A172 (cell line): ENCODE measurements around the gene TRPV6. TPM values are rescaled to one million over a fixed set of nuclear protein-coding genes. Genes with fewer than 3 reads are reported as not detected.
A peak's percentile ranks its signal among the peaks of the same experiment; 100 is the strongest.

Source experiments
- DNase-seq: peaks from one replicate; pipeline ENCODE4 v3.0.0-alpha.2; 2015; ENCODE audit warnings: low spot score
- total RNA-seq: library from RNA; depleted of rRNA; stranded (reverse); fragments of >200 nt; shearing (Covaris generic); gene quantifications from 2 replicates; pipeline ENCODE4 v1.2.3, GENCODE V29; 2014; rRNA removed

TRPV6 gene
- total RNA-seq, result not detected in 2 replicates

DNA sequence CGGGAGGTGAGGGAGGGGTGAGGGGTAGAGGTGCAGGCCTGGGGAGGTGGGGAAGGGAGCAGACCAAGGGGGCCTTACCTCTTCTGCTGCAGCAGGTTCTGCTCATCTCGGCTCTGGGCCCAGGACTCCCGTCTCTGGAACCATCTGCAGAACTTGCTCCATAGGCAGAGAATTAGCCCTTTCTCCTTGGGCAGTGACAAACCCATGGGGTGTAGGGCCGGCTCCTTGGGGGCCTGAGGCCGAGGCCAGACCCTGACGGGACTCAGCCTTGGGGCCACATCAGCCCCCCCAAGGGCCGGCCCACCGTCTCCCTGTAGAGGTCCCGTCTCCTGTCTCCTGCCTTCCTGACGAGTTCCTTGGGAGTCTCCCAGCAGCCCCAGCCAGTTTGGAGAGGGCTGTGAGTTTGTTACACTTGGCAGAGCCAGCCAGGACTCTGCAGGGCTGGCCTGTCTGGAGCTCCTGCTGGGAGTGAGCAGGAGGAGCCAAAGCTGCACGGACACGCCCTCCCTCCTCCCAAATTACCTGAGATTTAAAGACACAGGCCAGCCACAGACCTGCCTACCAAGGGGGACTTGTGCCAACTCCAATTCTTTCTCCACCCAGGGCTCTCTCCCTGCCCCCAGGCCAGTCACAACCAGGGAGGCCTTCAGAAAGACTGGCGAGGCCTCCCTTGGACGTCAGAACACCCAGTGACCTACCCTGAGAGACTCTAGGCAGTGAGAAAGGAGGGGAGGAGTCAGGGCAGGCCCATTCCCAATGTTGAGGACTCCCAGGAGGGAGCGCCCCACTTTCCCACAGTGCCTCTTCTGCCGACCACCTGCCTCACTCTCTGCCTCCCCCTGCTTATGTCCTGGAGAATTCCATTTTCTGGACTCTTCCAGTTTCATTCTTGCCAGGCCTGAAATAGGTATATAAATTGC is at the start of gene TRPV6:
Gene TRPV6, minus strand, starts transcription at position 435 of the 920 bp plus-strand sequence.
- DNase-seq, result no peak

DNA sequence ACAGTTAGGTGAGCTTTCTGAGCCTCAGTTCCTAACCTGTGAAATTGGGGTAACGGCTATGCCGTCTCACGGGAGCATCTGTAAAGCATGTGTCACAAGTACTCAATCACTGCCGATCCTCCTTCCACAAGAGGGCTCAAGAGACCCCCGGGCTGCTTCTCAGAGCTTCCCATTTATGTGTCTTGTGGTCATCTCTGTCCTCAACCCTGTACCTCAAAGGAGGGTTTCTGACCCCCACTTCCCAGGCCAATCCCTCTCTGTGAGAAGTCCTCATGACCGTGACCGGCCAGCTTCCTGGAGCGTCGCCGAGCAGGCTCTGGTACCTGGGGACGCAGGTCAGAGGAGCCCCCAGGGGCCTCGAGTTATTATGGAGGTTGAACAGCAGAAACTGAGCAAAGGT is 48.5 kb upstream of the TRPV6 start:
- DNase-seq, result no peak

DNA sequence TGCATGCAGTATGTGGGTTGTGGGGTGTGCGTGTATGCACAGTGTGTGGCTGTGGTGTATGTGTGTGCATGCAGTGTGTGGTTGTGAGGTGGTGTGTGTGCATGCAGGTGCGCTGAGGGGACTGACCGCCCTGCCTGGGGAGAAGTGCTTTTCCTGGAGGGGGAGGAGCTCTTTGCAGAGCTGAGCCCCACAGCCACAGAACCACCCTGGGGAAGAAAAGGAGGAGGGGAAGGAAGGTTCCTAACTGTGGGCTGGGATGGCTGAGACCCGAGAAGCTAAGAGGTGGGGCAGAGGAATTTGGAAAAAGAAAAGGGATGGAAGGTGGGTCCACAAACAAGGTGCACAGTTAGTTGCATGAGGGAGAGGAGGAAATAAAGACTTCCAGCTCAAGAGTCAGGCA is 48.1 kb upstream of the TRPV6 start, which contains the start of gene TRPV5:
Gene TRPV5, minus strand, starts transcription at position 123 of the 400 bp plus-strand sequence. CDS start 287 bp downstream, outside the sequence.
- no peak for DNase-seq

DNA sequence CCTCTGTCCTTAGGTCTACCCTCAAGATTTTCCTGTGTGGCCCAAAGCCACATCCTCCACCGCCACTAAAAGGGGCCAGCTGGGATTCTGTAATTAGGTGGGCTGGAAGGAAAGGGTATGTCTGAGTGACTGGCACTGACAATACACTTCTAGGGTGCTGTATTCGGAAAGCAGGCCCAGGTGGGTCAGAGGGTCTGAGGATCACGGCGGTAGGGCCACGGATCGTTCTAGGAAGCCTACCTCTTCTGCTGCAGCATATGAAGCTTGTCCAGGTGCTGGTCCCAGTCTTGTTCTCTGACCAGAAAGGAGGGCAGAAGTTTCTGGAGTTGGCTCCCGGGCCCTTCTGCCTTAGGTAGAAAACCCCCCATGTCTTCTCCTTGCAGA is 47.5 kb upstream of the TRPV6 start:
- DNase-seq, result no peak

DNA sequence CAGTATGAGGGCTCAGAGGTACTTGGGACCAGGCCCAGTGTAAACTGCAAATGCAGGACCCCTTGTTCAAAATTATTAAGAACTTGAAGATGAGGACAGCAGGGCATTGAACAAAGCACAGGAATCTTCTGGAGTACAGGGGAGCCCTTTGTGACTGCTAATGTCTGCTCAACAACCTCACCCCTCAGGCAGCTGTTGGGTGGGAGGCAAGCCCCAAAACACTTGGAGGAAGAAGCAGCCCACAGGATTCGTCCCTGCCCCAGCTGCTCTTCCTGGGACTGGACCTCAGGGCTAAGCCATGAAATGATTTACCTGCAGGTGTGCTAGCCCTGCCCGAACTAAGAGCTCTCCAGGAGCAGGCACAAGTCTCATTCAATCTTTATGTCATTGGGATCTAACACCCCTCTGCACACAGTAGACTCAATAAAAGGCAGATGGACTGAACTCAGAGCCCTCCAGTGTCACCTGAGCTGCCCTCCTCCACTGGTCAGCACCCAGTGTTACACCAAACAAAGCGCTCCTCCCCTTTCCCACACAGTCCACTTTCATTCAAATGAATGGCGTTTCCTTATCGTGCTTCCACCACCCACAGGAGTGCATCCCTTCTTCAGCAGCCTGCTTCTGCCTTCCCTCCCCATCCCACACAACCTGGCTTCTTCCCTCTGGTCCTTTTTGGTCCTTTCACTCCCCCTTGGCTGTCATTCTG is 47.0 kb upstream of the TRPV6 start:
- no peak for DNase-seq

DNA sequence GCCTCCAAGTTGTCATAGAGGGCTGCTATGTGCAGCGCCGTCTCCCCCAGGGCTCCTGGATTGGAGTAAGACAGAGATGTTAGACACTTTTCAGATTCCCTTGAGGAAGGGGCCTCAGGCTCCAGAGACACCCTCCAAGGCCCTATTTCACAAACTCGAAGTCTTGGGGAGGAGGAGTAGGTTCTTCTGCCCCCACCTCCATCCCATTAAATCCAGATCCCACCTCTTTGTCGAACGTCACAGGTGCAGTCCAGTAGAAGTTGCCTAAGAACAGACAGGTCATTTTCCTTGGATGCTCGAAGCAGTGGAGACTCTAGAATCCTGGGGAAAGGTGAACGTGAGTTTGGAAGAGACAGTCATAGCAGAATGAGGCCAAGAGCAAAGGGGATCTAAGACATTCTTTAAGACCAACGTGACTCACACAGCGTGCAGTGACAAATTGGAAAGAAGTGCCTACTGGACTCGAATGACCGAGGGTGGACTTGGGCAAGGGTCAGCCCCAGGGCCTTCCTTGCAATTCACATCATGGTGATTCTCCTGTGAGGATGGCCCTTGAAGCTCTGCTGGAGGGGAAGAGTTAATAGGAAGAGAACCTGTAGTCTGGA is 44.7 kb upstream of the TRPV6 start:
- DNase-seq, result no peak

DNA sequence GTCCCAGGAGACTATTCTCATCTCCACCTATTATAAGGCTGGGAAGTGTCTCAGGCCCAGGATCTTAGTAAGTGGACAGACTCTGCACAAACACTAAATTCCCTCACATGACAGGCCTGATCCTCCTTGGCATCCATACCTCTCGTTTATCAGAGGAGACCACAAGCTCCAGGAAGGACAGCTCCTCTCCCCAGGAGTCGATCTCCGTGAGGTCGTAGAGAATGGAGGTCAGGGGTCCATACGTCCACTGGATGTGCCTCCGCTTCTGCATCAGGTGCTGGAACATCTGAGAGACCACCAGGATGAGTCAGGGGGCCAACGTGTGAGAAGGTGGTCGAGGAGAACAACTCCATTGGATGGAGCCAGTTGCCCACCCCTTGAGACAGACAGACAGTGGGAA is 42.4 kb upstream of the TRPV6 start:
- DNase-seq, result no peak

DNA sequence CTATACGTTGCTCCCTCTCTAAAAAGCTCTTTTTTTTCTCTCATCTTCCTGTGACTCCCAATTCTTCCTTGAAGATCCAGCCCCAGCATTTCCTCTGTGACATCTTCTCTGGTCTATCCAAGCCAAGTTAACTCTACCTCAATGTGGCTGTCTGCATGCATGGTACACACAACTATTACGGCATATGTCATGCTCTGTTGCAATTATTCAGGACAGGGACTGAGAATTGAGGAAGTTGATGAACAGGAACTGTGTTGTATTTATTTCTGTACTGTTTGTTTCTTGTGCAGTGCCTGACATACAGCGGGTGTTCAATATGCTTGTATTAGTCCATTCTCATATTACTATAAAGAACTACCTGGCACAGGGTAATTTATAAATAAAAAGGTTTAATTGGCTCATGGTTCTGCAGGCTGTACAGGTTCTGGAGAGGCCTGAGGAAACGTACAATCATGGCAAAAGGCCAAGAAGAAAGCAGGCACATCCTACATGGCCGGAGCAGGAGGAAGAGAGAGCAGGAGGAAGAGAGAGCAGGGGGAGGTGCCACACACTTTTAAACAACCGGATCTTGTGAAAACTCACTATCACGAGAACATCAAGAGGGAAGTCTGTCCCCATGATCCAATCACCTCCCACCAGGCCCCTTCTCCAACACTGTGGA is 41.7 kb upstream of the TRPV6 start:
- no peak for DNase-seq

DNA sequence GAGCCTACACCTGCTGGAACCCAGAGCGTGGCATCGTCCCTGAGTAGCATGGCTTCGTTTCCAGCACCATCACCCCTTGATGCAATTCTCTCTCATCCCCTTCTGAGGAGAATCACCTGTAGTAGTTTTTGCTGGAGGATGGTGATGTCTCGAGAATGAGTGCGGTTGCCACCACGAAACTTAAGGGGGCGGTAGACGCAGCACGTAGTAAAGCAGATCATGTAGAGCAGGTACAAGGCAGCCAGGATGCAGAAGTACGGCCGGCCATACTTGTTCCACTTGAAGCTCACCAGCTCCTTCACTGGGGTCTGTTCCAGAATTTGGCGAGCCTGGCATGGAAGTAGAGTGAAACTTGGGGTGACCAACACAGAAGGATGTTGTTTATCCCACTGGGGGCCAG is 39.9 kb upstream of the TRPV6 start:
- no peak for DNase-seq

DNA sequence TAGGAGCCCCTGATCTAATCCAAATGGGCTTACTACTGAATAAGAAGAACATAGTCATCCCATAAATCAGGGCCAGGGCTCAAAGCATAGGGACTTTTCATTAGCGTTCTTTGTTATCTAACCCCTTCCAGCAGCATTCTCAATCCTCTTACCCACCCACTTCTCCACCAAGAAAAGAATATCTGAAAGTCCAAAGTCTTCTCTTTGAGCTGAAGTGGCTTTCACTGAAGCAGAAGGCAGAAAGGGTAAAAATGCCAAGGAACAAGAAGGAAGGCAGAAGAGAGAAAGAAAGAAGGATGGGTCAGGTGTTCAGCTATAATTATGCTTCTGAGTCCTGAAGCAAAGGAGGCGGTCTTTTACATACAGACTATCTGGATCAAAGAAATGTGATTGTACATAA is 37.8 kb upstream of the TRPV6 start:
- DNase-seq, result no peak

DNA sequence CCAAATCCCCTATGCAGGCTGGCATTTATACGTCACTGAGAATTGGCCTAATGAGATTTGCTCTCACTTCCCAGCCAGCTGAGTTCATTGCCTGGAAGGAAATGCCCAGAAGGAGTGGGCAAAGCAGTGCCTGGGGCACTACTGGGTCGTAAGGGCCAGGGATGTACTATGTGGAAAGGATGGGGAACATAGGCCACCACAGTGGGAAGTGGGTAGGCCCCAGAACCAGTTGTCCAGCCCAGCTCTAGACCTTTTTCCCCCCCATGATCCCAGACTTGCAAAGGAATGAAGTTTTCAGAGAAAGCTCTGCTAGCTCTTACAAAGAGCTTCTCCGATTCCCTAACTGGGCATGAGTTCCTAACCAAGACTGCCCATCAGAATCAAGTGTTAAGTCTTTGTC is 34.1 kb upstream of the TRPV6 start:
- DNase-seq, result no peak

DNA sequence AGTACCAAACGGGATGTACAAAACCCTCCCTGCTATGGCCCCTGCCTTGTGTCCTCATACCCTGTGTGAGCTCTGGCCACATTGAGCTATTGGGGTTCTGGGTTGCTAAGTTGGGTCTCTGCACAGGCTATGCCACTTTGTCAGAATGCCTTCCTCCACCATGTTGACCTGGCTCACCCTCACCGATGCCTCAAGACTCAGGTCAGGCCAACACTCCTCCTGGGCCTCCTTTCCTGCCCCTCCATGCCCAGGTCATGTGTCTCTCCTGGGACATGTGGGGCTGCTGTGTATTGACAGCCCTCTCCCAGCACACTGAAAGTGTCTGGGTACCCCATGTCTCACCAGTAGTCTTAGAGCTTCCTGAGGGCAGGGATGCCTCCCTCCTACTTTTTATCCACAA is 33.4 kb upstream of the TRPV6 start:
- no peak for DNase-seq

DNA sequence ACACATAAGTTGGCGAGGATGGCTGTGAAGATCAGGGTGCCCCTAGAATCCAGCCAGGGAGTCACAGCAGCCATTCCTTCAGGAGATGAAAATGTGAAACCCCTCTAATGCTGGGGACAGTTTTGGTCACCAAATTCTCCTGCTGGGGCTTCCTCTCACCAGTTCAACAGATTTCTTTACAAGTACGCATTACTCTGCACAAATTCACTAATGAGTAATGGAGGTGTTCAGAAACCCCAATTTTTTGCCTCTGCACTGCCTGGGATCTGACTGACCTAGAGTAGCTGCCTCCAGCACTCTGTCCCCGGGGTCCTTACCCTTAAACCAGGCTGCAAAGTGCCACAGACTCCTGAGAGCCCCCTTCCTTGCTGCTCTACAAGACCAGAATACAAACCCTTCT is 31.9 kb upstream of the TRPV6 start:
- DNase-seq, result no peak

DNA sequence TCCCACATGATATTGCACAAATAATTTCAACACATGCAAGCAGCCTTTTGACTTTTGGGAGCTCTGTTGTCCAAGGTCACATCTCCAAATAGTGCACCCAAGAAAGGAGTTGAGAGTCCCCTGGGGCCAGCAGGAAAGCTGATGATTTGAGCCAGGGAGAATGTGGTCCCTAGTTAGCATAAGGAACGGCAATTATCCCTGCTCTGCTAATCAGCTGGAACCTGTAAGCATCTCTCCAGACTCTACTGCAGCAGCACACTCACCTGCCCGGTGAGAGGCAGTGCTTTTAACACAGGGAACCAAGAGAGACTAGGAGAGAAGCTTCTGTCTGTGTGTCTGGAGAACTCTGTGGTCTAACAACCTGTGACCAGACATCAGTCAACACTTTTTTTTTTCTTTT is 31.0 kb upstream of the TRPV6 start:
- DNase-seq, result no peak

DNA sequence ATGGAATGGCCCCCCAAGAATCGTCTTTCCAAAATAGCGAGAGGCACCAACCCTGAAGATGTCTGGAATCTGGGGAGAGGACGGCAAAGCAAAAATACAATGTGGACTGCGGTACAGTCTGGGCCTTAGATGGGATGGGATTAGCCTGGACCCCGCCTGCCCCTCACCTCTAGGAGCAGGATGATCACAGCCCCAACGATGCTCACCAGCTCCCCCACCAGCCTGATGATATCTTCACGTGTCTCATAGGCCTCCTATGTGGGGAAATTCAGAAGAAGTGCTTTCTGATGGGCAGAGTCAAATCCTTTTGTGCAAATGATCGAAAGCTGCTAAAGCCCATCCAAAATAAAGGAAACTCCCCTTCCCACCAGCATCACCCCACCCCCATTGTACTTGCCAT is 29.8 kb upstream of the TRPV6 start:
- no peak for DNase-seq

DNA sequence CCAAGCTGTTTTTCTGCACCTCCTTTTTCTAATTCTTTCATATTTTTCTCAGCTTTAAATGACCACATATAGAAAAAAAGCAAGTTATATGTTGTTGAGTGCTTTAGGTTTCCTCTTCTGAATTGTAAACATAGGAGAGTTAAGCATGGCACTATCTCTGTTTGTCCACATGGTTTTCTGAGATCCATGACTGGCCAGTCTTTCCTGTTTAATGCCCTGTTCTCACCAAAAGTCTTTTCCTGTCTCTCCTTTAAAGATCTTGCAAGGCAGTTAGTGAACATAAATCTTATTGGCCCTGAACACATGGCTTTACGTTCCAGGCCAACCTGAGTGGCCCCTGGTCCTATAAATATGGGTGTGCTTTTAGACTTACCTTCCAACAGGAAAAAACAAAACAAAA is 28.6 kb upstream of the TRPV6 start:
- DNase-seq, result no peak

DNA sequence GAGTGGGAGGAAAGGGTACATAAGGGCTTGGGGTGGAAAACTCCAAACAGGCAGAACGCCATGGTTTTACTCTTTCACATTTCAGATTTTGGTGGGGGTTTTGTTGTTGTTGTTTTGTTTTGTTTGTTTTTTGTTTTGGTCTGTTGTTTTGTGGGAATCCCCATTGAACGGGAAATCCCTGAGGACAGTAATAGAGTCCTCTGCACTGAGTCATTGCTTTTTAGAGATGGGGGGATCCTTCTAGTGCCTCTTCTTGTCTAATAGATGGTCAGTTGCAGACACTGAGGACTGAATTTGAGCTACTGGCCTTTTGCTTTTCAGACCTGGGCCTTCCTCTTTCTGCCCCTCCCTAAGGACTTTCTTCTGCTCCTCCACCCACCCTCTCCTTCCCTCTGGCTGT is 28.0 kb upstream of the TRPV6 start:
- DNase-seq, result no peak

DNA sequence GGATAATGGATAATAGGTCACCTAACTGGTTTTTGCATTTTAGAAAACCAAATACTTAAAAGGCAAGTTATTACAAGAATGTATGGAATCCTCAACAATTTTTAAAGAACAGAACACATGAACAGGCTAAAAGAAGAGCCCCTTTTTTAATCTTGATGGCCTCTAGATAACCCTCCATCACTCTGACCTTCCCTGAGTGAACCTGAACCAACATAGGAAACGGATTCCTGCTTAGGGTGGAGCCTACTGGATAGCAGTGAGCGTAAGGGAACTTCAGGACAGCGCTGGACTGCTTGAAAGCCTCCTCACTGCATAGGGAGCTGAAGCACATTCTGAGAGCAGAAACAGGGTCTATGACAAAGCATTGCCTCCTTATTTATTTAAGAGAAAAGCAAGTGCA is 27.5 kb upstream of the TRPV6 start:
- DNase-seq, result peak; percentile 4

DNA sequence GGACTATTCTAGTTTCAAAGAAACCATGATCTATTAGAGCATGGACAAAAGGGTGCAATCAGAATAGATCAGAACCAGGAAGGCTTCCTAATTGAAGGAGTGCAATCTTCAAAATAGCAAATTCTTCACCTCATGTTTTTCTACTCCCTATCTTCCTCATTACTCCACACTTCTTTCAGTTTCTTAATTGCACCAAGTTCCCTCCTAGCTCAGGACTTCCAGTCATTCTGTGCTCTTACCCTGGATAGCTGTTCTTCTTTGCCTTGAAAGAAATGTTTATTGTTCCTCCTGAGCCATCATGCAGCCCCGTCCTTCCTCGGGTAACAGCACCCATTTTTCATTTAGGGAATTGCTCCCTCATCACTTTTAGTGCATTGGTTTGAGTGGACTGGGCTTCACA is 24.9 kb upstream of the TRPV6 start:
- DNase-seq, result no peak

DNA sequence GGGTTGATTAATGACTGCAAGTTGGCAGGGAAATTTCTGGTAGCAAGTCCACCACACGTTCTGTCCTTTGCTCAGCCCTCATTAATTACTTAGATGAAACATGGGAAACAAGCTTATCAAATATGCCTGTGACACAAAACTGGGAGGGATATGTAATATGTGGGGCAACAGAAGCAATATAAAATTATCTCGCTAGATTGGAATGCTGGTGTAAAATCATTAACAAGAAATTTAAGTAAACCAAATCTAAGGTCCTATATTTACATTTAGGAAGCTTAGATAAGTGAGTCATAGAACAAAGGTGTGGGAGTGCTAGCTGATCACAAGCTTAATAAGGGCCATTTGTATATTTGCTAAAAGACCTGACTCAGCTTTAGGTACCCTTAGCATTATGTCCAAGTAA is 24.5 kb upstream of the TRPV6 start:
- DNase-seq, result no peak

DNA sequence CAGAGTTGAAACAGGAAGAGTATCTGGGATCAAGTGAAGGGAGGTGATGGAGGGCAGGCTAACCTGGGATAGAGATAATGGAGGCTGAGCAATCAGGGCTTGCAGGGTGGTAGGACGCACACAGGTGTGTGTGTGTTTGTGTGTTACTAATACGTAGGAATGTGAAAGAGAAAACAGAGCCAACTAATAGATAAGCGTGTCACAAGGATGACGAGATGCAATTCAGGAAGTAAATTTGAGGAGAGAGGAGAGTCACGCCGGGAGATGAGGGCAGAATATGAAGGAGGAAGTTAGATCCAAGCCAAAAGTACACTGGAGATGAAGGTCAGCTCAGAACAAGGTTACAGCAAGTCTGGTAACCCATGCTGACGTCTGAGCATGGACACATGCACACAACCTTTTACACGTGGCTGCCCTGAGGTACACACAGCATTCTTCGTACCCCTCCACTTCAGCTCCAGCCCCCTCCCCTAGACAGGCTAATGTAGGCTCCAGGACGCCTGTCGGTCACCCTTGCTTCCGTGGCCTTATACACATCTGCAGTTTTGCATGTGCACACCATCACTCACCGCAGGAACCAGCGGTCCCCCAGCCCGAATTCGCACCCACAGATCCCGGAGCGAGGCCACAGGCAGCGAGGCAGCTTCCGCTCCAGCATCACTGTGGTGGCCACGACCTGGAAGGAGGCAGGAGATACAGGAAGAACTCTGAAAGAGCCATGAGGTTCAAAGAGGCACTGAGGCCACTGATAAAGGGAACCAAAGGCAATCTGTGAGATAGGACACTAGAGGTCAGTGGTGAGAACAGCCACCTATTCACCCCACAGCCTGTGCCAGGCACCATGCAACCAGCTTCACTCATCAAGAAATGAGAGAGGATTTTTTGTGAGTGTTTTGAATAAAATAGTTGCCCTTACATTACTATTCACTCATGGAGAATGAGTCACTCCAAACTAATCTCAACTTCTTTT is 23.7 kb upstream of the TRPV6 start:
- DNase-seq, result peak; percentile 42
